Femur (tissue), 1 donor: ENCODE measurements around the gene NELL1.

Source experiments
- DNase-seq: peaks from one replicate; pipeline ENCODE4 v3.0.0-alpha.2; 2017

NELL1 gene

GRCh38 chr11:21372672-21373071 is 703.3 kb downstream of the NELL1 start:
- no peak for DNase-seq

- DNase-seq = no peak
Observed at GRCh38 chr11:21374376-21374775, 705.0 kb downstream of the NELL1 start.

- no peak for DNase-seq
Observed at GRCh38 chr11:21385669-21386440, 716.5 kb downstream of the NELL1 start.

- DNase-seq = no peak
Observed at GRCh38 chr11:21390430-21390829, 721.0 kb downstream of the NELL1 start.

- DNase-seq = no peak
Observed at GRCh38 chr11:21396342-21397008, 727.1 kb downstream of the NELL1 start.

- DNase-seq = no peak
Observed at GRCh38 chr11:21398195-21398594, 728.8 kb downstream of the NELL1 start.

GRCh38 chr11:21401496-21401895 is 732.1 kb downstream of the NELL1 start:
- no peak for DNase-seq

- no peak for DNase-seq
Observed at GRCh38 chr11:21402274-21402673, 732.9 kb downstream of the NELL1 start.

- no peak for DNase-seq
Observed at GRCh38 chr11:21403069-21403468, 733.7 kb downstream of the NELL1 start.

- no peak for DNase-seq
Observed at GRCh38 chr11:21405422-21405821, 736.0 kb downstream of the NELL1 start.

GRCh38 chr11:21410513-21410912 is 741.1 kb downstream of the NELL1 start:
- DNase-seq = no peak

GRCh38 chr11:21411104-21411503 is 741.7 kb downstream of the NELL1 start:
- DNase-seq = no peak

- DNase-seq = no peak
Observed at GRCh38 chr11:21411597-21411996, 742.2 kb downstream of the NELL1 start.

- no peak for DNase-seq
Observed at GRCh38 chr11:21412652-21413383, 743.4 kb downstream of the NELL1 start.

GRCh38 chr11:21414953-21415352 is 745.6 kb downstream of the NELL1 start:
- no peak for DNase-seq

- DNase-seq = no peak
Observed at GRCh38 chr11:21415606-21416005, 746.2 kb downstream of the NELL1 start.

GRCh38 chr11:21421711-21422329 is 752.4 kb downstream of the NELL1 start:
- no peak for DNase-seq

GRCh38 chr11:21426931-21427330 is 757.5 kb downstream of the NELL1 start:
- DNase-seq = no peak

GRCh38 chr11:21427726-21428125 is 758.3 kb downstream of the NELL1 start:
- no peak for DNase-seq

- DNase-seq = no peak
Observed at GRCh38 chr11:21428796-21429195, 759.4 kb downstream of the NELL1 start.

- DNase-seq = no peak
Observed at GRCh38 chr11:21429401-21429800, 760.0 kb downstream of the NELL1 start.

GRCh38 chr11:21430537-21430936 is 761.2 kb downstream of the NELL1 start:
- no peak for DNase-seq

GRCh38 chr11:21446939-21447590 is 777.7 kb downstream of the NELL1 start:
- no peak for DNase-seq
